Trophoblast cell (in vitro differentiated cells and primary cell): ENCODE results near the gene BCL2L12. TPM values are rescaled to one million over a fixed set of nuclear protein-coding genes. Genes with fewer than 3 reads are reported as not detected.
"Not testable (repeated sequence)": the region's sequence is repeated elsewhere in the genome, so short reads cannot be mapped to it uniquely, and the experiment has no call there.

Source experiments
- DNase-seq, 2 donors: peaks; one replicate each; pipeline ENCODE4 v3.0.0-alpha.2; 2016
- H2AFZ ChIP-seq: 2 replicates; pipeline ENCODE4 v1.6.1; 2013; ENCODE audit warnings: low read length, moderate library complexity, mild to moderate bottlenecking; ENCODE audit not compliant: insufficient read depth, poor library complexity
- H2AK5ac ChIP-seq: 2 replicates; pipeline ENCODE4 v1.6.1; 2013; ENCODE audit warnings: mild to moderate bottlenecking, low read length
- H2BK120ac ChIP-seq: 2 replicates; pipeline ENCODE4 v1.6.1; 2013; ENCODE audit warnings: low read length, mild to moderate bottlenecking, moderate library complexity; ENCODE audit not compliant: insufficient read depth, poor library complexity
- H2BK12ac ChIP-seq: 2 replicates; pipeline ENCODE4 v1.6.1; 2013; ENCODE audit warnings: mild to moderate bottlenecking, low read length, moderate library complexity
- H2BK5ac ChIP-seq: 2 replicates; pipeline ENCODE4 v1.6.1; 2013; ENCODE audit warnings: low read length, low read depth, moderate library complexity, mild to moderate bottlenecking; ENCODE audit not compliant: poor library complexity
- H3K14ac ChIP-seq: 2 replicates; pipeline ENCODE4 v1.6.1; 2013; ENCODE audit warnings: mild to moderate bottlenecking, low read length
- H3K18ac ChIP-seq: 2 replicates; pipeline ENCODE4 v1.6.1; 2013; ENCODE audit warnings: mild to moderate bottlenecking, low read length
- H3K23ac ChIP-seq: 2 replicates; pipeline ENCODE4 v1.6.1; 2013; ENCODE audit warnings: low read length
- H3K27ac ChIP-seq: 2 replicates; pipeline ENCODE4 v1.5.1; 2013; ENCODE audit warnings: low read depth, mild to moderate bottlenecking, inconsistent platforms, low read length, moderate library complexity
- H3K27me3 ChIP-seq: 2 replicates; pipeline ENCODE4 v1.6.1; 2013; ENCODE audit warnings: inconsistent platforms, mild to moderate bottlenecking, low read length, moderate library complexity; ENCODE audit not compliant: insufficient read depth
- H3K36me3 ChIP-seq, 2 experiments: 1 replicate in 1 of 2; 2 replicates in 1 of 2; pipeline ENCODE4 v1.6.1; 2013; ENCODE audit warnings: low read length in 2 of 2, mild to moderate bottlenecking in 2 of 2, moderate library complexity in 1 of 2; ENCODE audit not compliant: insufficient read depth in 2 of 2, control insufficient read depth in 1 of 2
- H3K4ac ChIP-seq: 2 replicates; pipeline ENCODE4 v1.6.1; 2013; ENCODE audit warnings: low read depth, mild to moderate bottlenecking, low read length, moderate library complexity
- H3K4me1 ChIP-seq, 2 experiments: 1 replicate in 1 of 2; 2 replicates in 1 of 2; pipeline ENCODE4 v1.6.1; 2013; ENCODE audit warnings: low read length in 2 of 2, mild to moderate bottlenecking in 2 of 2, moderate library complexity in 1 of 2; ENCODE audit not compliant: insufficient read depth in 2 of 2, control insufficient read depth in 1 of 2
- H3K4me2 ChIP-seq: 2 replicates; pipeline ENCODE4 v1.6.1; 2013; ENCODE audit warnings: inconsistent platforms, mild to moderate bottlenecking, low read length, moderate library complexity
- H3K4me3 ChIP-seq: 2 replicates; pipeline ENCODE4 v1.5.1; 2013; ENCODE audit warnings: mild to moderate bottlenecking, low read depth, low read length, inconsistent platforms
- H3K79me1 ChIP-seq: one replicate; pipeline ENCODE4 v1.6.1; 2013; ENCODE audit warnings: low read length
- H3K79me2 ChIP-seq: 2 replicates; pipeline ENCODE4 v1.6.1; 2013; ENCODE audit warnings: low read length, mild to moderate bottlenecking; ENCODE audit not compliant: control insufficient read depth, insufficient read depth, poor library complexity
- H3K9ac ChIP-seq: 2 replicates; pipeline ENCODE4 v1.6.1; 2013; ENCODE audit warnings: mild to moderate bottlenecking, low read length
- H3K9me3 ChIP-seq: 2 replicates; pipeline ENCODE4 v1.6.1; 2013; ENCODE audit warnings: low read depth, mild to moderate bottlenecking, control low read depth, inconsistent platforms, low read length; ENCODE audit not compliant: insufficient read depth
- H4K12ac ChIP-seq: 2 replicates; pipeline ENCODE4 v1.6.1; 2013; ENCODE audit warnings: low read depth, mild to moderate bottlenecking, low read length, moderate library complexity
- H4K8ac ChIP-seq: 2 replicates; pipeline ENCODE4 v1.6.1; 2013; ENCODE audit warnings: low read depth, mild to moderate bottlenecking, low read length, moderate library complexity
- H4K91ac ChIP-seq: one replicate; pipeline ENCODE4 v1.6.1; 2013; ENCODE audit warnings: low read depth, mild to moderate bottlenecking, low read length, moderate library complexity
- WGBS: extraction: QIAGEN DNeasy Blood & Tissue Kit; methylation state at CpG from one replicate; pipeline ENCODE4 v1.1.7; 2013; ENCODE audit warnings: missing lambda C conversion rate; ENCODE audit not compliant: insufficient read length, insufficient coverage; ENCODE audit errors: extremely low coverage; 5-methylcytosine and 5-hydroxymethylcytosine counted together
- polyA plus RNA-seq: library from polyadenylated mRNA; stranded (reverse); fragments of 200-250 nt; gene quantifications from 2 replicates; pipeline ENCODE4 v1.2.3, GENCODE V29; 2013

BCL2L12 gene
- polyA plus RNA-seq, result 131 and 139 TPM in 2 replicates

GRCh38 chr19:49665351-49666119 lies at the start of gene BCL2L12, which contains the start of gene IRF3:
Gene BCL2L12, plus strand, starts transcription at chr19:49665933. Its CDS starts 760 bp downstream, at chr19:49666693.
Gene IRF3, minus strand, starts transcription at chr19:49665857. Its CDS starts 1,019 bp downstream, at chr19:49664838.
- Histone ChIP-seq H3K4ac (peak within 1 kb of the TSS; percentile 53), H3K27ac (peak within 1 kb of the TSS; percentile 78), H3K9ac (peak within 1 kb of the TSS; percentile 86), H3K36me3 (peaks cover 42 to 44% of the 10 kb centered on the region in 2 experiments), H3K4me1 (peaks cover 7 to 9% of the 10 kb centered on the region in 2 experiments), H3K4me2 (peak within 1 kb of the TSS; percentile 99), H2AFZ (peak within 1 kb of the TSS; percentile 91), H3K79me2 (peaks cover 19% of the 10 kb centered on the region), H3K23ac (no peak within 1 kb of the TSS), H3K27me3 (no peaks in the 10 kb centered on the region), H4K8ac (peak within 1 kb of the TSS; percentile 93), H2BK120ac (peak within 1 kb of the TSS; percentile 70), H4K12ac (peak within 1 kb of the TSS; percentile 95), H3K14ac (peak within 1 kb of the TSS; percentile 76), H2AK5ac (peak within 1 kb of the TSS; percentile 96), H3K18ac (peak within 1 kb of the TSS; percentile 97), H4K91ac (peak within 1 kb of the TSS; percentile 93), H3K4me3 (peak within 1 kb of the TSS; percentile 86), H3K9me3 (no peaks in the 10 kb centered on the region), H2BK5ac (peak within 1 kb of the TSS; percentile 71), H2BK12ac (no peak within 1 kb of the TSS), H3K79me1 (peaks cover 12% of the 10 kb centered on the region)
- DNase-seq, result peak; percentile 97 to 100
- no CpG with 5 or more reads among the region's 50 CpGs for WGBS

- Histone ChIP-seq H3K27me3 (no peaks in the 10 kb centered on the region), H3K36me3 (peaks cover 50 to 59% of the 10 kb centered on the region in 2 experiments), H4K12ac (no peak overlapping the region), H3K4me3 (no peak overlapping the region), H2BK120ac (no peak overlapping the region), H3K9me3 (peaks cover 2% of the 10 kb centered on the region), H3K18ac (no peak overlapping the region), H3K4me2 (no peak overlapping the region), H3K4ac (no peak overlapping the region), H3K27ac (no peak overlapping the region), H4K8ac (no peak overlapping the region), H2BK12ac (no peak overlapping the region), H2BK5ac (no peak overlapping the region), H4K91ac (no peak overlapping the region), H3K14ac (no peak overlapping the region), H2AK5ac (no peak overlapping the region), H3K79me1 (no peaks in the 10 kb centered on the region), H3K4me1 (peaks cover 2 to 3% of the 10 kb centered on the region in 2 experiments), H2AFZ (no peak overlapping the region), H3K23ac (no peak overlapping the region), H3K9ac (no peak overlapping the region), H3K79me2 (no peaks in the 10 kb centered on the region)
- no peak for DNase-seq
- WGBS, result no CpG with 5 or more reads among the region's 7 CpGs
Observed at GRCh38 chr19:49616532-49616931, 49.2 kb upstream of the BCL2L12 start.

- Histone ChIP-seq H3K79me1 (no peaks in the 10 kb centered on the region), H3K18ac (no peak overlapping the region), H3K27ac (no peak overlapping the region), H2BK12ac (no peak overlapping the region), H3K4me2 (no peak overlapping the region), H4K91ac (no peak overlapping the region), H3K9me3 (peaks cover 2% of the 10 kb centered on the region), H2BK120ac (no peak overlapping the region), H2AK5ac (no peak overlapping the region), H2AFZ (no peak overlapping the region), H3K27me3 (no peaks in the 10 kb centered on the region), H3K23ac (no peak overlapping the region), H3K79me2 (no peaks in the 10 kb centered on the region), H3K4me3 (no peak overlapping the region), H3K4me1 (peaks cover 2 to 3% of the 10 kb centered on the region in 2 experiments), H3K4ac (no peak overlapping the region), H3K9ac (no peak overlapping the region), H2BK5ac (no peak overlapping the region), H4K8ac (no peak overlapping the region), H3K36me3 (peaks cover 52 to 62% of the 10 kb centered on the region in 2 experiments), H3K14ac (no peak overlapping the region), H4K12ac (no peak overlapping the region)
- WGBS, result no CpG with 5 or more reads among the region's 7 CpGs
- no peak for DNase-seq
Observed at GRCh38 chr19:49616945-49617344, 48.8 kb upstream of the BCL2L12 start.

GRCh38 chr19:49617860-49618259 lies 47.9 kb upstream of the BCL2L12 start:
- not testable (repeated sequence) for H3K4me1 ChIP-seq, H3K27ac ChIP-seq, H2BK12ac ChIP-seq, H4K91ac ChIP-seq, H3K4me2 ChIP-seq, H3K18ac ChIP-seq, H3K23ac ChIP-seq, H3K79me1 ChIP-seq, H3K79me2 ChIP-seq, H3K9ac ChIP-seq, H4K8ac ChIP-seq, H3K4me3 ChIP-seq, H3K14ac ChIP-seq, H2BK5ac ChIP-seq, H3K27me3 ChIP-seq, H4K12ac ChIP-seq, H2AFZ ChIP-seq, H2BK120ac ChIP-seq, H3K4ac ChIP-seq, H3K9me3 ChIP-seq, H2AK5ac ChIP-seq
- H3K36me3 ChIP-seq, result peaks cover 52 to 65% of the 10 kb centered on the region in 2 experiments
- peak in 1 of 2 donors; percentile 9 for DNase-seq
- no CpG with 5 or more reads among the region's 13 CpGs for WGBS
